HG02973 (cell line): ENCODE results near the gene UBA1.

Experiments
- ATAC-seq: cut with Tn5 transposase; IDR thresholded peaks from one replicate; pipeline ENCODE4 v1.9.1; 2021; ENCODE audit warnings: moderate library complexity; ENCODE audit not compliant: unreplicated experiment

UBA1 gene

GRCh38 chrX:47169726-47170515, 23.7 kb upstream of the UBA1 start:
- no peak for ATAC-seq

- ATAC-seq, result no peak
These were observed 22.6 kb upstream of the UBA1 start for GRCh38 chrX:47170861-47171692.

GRCh38 chrX:47171996-47172395, 21.6 kb upstream of the UBA1 start:
- ATAC-seq, result no peak

GRCh38 chrX:47172549-47172948, 21.1 kb upstream of the UBA1 start:
- no peak for ATAC-seq

GRCh38 chrX:47172971-47173792, 20.4 kb upstream of the UBA1 start:
- ATAC-seq, result no peak

- no peak for ATAC-seq
These were observed 19.3 kb upstream of the UBA1 start for GRCh38 chrX:47174376-47174775.

GRCh38 chrX:47174846-47175587, 18.6 kb upstream of the UBA1 start:
- no peak for ATAC-seq

GRCh38 chrX:47175588-47175980, 18.0 kb upstream of the UBA1 start:
- ATAC-seq, result no peak

GRCh38 chrX:47176101-47176740, 17.4 kb upstream of the UBA1 start:
- no peak for ATAC-seq

GRCh38 chrX:47177079-47177478, 16.6 kb upstream of the UBA1 start:
- no peak for ATAC-seq

GRCh38 chrX:47178337-47178736, 15.3 kb upstream of the UBA1 start:
- ATAC-seq, result no peak

- ATAC-seq, result no peak
These were observed 14.3 kb upstream of the UBA1 start for GRCh38 chrX:47179221-47179927.

GRCh38 chrX:47179928-47180255, 13.7 kb upstream of the UBA1 start:
- ATAC-seq, result no peak

GRCh38 chrX:47180346-47180745, 13.3 kb upstream of the UBA1 start:
- ATAC-seq, result no peak

GRCh38 chrX:47181301-47181700, 12.3 kb upstream of the UBA1 start:
- ATAC-seq, result no peak

GRCh38 chrX:47182106-47182700, 11.4 kb upstream of the UBA1 start:
- ATAC-seq, result no peak

GRCh38 chrX:47184486-47184885, 9.1 kb upstream of the UBA1 start:
- ATAC-seq, result no peak

- no peak for ATAC-seq
These were observed 8.4 kb upstream of the UBA1 start for GRCh38 chrX:47185241-47185640.

GRCh38 chrX:47186096-47186740, 7.4 kb upstream of the UBA1 start:
- ATAC-seq, result no peak
